AG09319 (cell line): Measurements from ENCODE around the gene CYP46A1.

Experiments
- DNase-seq: peaks from one replicate; pipeline ENCODE4 v3.0.0-alpha.2; 2010; ENCODE audit warnings: low read depth; ENCODE audit errors: extremely low read depth
- CTCF ChIP-seq: IDR thresholded peaks from 2 replicates; pipeline ENCODE4 v1.5.1; 2011; ENCODE audit warnings: low read depth, mild to moderate bottlenecking, inconsistent platforms, low read length, moderate library complexity

CYP46A1 gene

GRCh38 chr14:99749763-99750715 is 65.9 kb downstream of the CYP46A1 start:
- DNase-seq: no peak
- TF ChIP-seq CTCF: no peak

DNA sequence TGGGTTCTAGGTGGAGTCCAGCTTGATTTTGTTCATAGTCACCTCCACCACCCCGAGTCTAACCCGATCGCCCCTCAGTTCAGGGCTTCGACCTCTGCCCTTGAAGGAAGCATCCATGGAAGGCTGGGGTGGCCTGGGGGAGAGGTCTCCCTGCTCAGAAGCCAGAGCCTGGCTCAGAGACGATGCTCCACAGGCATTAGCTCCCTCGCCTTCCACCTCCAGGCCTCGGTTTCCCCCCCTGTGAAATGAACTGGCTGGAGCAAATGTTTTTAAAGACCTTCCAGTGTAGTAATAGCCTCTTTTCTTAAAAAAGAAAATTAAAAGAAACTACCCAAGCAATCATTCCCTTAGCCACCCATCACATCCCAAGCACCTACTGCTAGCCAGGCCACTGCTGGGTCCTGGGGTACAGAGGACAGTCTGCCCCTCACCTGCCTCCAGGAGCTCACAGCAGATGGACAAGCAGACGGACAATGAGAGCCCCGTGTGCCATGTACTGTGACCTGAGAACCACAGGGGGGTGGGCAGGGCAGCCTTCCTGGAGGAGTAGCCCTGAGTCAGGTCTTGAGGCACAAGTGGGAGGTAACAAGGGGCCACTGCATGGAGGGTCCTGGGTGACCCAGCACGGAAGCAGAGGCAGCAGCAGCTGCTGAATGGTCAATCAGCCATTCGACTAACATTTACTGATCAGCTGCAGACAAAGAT is 66.8 kb downstream of the CYP46A1 start:
- no peak for TF ChIP-seq CTCF
- DNase-seq: no peak

DNA sequence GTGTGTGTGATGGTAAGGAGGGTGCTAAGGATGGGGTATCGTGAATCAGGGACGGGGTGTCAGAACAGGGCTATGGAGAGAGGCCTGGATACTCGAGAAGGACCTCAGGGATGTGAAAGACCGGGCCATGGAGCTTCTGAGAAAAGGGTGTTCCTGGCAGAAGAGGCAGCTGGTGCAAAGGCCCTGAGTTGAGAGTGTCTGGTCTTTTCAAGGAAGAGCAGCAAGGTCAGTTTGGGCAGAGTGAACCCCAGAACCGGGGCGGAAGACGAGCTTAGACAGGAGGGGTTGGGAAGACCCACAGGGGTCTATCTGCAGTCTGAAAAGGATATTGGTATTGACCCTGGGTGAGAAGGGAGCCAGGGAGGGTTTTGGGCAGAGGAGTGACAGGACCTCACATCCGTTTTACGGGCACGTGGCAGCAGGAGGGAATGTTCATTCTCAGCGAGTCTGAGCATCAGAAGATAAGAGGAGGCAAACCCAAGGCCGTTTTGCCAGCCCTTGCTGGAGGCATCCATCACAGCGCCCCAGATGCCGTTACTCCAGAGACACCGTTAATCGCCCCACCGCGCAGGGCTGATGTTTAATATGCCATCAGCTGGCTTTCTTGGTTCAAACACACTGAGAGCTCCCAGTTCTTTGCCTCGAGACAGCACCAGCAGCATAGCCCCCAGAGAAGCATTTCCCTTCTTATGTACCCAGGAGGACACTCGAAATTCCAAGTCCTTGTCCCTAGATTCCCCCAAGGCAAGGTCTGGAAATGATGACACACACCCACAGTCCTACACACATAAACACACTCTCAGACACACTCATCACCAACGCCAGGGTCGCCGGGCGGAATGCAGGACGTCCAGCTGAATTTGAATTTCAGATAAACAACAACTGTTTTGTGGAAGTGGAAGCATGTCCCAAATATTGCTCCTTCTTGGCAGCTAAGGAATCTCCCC is 67.7 kb downstream of the CYP46A1 start:
- no peak for TF ChIP-seq CTCF

GRCh38 chr14:99752486-99753121 is 68.5 kb downstream of the CYP46A1 start:
- no peak for TF ChIP-seq CTCF
- DNase-seq: no peak

More for the DNA sequence above, 67.7 kb downstream of the CYP46A1 start:
- no peak for DNase-seq

GRCh38 chr14:99753225-99754140 is 69.4 kb downstream of the CYP46A1 start:
- no peak; the same call in 1 of the 2 replicates for TF ChIP-seq CTCF
- DNase-seq: no peak
